Limb (tissue), 2 donors: Measurements from ENCODE around the gene M1AP.

ENCODE experiments used
- DNase-seq, 2 donors: peaks; one replicate each; pipeline ENCODE4 v3.0.0-alpha.2; 2016; ENCODE audit errors: extremely low spot score in 2 of 2

The M1AP gene

DNA sequence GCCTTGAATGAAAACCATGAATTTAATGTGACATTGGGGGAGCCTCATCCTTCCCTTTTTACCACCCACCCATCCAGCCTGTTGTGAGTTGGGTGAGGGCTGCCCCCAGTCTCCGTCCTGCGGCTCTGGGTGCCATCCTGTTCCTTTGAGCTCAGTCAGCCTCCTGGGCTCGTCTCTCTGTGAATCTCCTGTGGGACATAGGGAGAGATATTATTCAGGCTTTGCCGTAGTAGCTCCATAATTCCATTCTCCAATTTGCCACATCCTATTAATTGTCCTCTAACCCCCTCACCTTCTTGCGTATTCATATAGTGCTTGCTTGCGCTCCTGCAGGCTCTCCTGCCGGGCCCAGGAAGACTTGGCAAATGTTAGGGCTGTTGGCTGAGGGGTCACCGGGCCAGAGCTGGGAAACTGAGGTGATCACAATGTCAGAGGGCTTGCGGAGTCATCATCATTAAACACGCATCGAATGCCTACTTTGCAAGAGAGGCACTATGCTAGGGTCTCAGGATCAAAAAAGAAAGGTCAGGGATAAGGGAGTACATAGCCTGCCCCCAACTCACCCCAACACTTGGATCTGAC lies 121.4 kb downstream of the M1AP start:
- DNase-seq: no peak

DNA sequence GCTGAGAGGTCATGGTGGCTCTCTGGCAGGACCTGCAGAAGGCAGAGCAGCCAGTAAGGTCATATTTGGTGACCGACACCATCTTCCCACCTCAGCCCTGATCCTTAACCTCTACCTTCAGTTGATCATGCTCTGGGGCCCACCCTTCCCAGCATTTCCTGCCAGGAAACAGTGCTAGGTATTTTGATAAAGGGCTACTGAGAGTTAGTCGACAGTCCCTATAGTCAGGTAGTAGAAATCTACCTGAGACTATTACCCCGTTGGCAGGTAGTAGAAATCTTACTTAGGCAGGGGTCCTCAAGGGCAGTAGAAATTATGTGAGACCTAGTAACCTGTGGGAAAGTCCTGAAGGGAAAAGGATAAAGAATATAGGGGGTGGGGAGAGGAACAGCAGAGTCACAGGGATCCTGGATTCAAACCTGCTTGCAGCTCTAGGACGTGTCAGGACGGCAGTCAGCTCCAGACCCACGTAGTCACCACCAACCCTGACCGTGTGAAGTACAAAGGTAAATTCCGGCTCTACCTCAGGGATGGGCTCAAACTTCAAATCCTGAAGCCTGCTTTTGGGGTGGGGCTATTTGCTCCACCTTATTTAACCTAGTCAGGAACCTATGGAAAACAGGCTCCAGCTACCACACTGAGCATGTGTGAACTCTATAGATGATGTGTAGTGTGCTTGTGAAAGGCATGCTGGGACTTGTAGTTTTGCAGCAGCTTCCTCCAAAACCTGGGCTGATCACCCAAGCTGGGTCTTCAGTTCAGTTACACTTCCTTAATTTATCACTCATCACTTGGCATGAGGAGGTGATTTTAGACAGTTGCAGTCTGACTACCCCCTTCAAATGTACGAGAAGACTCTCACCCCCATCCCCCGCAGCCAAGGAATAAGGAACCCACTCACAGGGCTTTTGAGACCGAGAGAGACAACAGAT lies 122.1 kb downstream of the M1AP start, which contains the start of gene DQX1:
DQX1 (minus strand) TSS at position 515 of the 932 bp plus-strand sequence; CDS start at position 13, 502 bp downstream.
- no peak for DNase-seq

DNA sequence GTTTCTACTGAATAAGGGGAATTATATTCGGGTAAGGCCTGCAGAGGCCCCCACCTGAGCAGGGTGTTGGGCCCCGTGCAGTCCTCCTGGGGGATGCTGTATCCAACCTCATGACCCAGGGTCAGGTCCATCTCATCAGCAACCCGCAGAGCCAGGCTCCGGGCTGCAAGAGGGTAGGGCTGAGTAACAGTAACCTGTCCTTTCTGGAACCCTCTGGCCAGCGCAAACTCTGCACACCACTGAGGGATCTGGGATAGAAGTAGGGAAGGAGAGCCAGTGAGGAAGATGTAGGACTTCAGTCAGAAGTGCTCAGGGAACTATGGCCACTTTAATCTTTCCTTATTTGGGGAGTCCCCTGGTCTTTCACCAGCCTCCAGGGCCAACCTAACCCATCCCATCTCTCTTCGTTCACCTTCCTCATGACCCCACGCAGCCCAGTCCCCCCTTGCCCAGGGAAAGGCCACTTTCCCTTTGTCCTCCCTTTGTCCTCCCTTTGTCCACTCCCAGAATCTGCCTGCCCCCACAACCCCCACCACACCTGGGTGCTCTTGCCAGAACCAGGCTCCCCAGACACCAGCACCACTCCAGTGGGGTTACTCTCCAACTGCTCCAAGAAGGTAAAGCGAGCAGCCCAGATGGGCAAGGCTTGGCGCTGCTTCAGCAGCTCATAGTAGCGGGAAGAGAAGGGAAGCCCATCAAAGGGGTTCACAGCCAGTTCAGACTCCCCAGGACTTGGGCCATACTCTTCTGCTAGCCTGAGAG lies 123.0 kb downstream of the M1AP start:
- DNase-seq: no peak

DNA sequence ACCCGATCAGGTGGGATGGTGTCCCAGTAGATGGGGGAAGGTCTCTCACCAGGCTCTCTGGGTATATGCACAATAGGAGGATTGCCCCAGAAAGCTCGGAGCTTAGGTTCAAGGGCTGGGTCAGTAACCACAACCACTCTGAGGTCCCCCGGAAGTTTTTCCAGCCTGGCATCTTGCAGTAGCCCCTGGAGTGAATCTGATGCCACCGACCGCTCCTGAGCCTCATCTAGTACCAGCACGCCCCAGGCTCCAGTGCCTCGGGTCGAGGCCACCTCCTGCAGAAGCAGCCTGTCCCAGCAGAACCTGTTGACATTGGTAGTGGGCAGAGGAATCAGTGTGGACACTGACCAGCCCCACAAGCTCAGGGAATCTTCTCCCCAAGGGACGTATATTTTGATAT lies 124.1 kb downstream of the M1AP start:
- DNase-seq: no peak

DNA sequence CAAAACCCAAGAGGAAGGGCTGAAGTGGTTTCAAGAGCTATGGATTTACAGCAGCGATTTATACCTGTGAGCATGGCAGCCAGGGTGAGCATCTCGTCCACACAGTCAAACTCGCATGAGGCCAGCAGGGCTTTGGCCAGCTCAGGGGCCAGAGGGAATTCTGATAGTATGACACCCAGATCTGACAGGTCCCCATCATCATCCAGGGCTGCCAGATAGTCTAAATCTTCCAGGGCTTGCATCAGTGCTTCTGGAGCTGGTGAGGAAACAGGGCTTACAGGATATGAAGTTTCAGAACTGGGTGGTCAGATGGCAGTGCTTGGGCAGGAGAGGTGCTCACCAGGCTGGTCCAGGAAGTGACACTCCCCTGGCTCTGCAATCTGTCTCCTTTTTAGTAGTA lies 125.6 kb downstream of the M1AP start:
- DNase-seq: no peak

DNA sequence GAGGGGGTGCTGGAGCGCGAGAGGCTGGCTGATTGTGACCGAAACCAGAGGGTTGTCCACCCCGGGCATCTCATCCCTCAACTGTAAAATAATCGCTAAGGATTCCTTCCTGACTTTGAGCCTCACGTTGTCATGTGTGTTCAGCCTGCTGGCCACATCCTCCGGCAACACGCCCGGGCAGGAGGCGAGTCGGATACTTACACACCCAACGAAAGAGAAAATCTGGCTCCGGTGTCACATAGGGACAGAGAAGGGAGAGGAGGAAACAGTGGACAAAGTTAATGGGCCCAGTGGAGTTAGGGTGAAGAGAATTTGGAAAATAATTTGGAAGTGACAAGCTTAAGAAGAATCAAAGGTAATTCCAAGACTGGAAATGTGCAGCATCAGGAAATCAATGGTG lies 131.5 kb downstream of the M1AP start:
- no peak for DNase-seq

DNA sequence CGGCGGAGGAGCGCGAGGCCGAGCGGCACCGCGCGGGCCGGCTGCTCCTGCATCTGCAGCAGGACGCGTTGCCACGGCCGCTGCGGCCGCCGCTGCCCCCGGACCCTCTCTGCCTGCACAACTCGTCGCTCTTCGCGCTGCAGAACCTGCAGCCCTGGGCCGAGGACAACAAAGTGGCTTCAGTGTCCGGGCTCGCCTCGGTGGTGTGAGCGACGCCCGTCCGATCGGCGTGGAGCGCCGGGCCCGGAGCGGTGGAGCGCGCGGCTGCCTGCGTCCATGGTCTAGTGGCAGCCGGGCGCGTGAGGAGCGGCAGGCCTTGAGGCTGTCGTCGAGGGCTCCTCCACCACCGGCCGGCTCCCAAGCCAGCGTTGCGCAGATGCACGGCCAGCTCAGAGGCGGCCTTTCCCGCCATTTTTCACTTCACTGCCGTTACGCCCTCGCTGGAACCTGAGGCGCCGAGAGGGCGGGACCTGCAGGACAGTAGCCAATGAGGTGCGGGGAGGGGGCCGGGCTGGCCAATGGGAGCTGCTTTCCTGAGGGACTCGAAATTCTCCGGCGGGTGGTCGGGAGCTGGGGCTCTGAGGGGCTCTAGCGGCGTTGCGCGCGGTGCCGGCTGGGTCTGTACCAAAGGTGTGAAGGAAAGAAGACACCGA lies 132.0 kb downstream of the M1AP start:
- DNase-seq: peak; percentile 67 to 87

DNA sequence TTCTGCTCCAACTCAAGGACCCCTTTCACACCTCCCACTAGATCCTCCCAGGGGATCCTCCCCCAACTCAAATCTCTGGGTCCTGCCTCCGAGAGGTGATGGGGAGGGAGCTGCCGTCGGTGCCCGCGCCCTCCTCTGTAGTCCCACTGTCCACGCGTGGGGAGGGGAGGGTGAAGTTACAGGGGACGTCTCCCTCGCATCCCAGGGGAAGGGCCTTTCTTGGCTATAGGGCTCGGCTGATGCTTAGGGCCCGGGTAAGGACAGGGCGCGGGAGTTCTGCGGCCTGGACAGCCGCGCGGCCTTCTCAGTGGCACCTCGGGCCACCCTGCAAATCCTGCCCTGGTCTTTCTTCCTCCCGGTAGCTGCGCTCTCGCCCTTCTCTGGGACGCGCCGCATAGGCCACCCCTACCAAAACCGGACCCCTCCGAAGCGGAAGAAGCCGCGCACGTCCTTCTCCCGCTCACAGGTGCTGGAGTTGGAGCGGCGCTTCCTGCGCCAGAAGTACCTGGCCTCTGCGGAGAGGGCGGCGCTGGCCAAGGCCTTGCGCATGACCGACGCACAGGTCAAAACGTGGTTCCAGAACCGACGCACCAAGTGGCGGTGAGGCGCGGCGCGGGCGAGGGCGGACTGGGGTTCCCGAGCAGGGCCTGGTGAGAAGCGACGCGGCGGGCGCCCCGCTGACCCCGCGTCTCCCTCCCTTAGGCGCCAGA lies 132.7 kb downstream of the M1AP start:
- DNase-seq: no peak

DNA sequence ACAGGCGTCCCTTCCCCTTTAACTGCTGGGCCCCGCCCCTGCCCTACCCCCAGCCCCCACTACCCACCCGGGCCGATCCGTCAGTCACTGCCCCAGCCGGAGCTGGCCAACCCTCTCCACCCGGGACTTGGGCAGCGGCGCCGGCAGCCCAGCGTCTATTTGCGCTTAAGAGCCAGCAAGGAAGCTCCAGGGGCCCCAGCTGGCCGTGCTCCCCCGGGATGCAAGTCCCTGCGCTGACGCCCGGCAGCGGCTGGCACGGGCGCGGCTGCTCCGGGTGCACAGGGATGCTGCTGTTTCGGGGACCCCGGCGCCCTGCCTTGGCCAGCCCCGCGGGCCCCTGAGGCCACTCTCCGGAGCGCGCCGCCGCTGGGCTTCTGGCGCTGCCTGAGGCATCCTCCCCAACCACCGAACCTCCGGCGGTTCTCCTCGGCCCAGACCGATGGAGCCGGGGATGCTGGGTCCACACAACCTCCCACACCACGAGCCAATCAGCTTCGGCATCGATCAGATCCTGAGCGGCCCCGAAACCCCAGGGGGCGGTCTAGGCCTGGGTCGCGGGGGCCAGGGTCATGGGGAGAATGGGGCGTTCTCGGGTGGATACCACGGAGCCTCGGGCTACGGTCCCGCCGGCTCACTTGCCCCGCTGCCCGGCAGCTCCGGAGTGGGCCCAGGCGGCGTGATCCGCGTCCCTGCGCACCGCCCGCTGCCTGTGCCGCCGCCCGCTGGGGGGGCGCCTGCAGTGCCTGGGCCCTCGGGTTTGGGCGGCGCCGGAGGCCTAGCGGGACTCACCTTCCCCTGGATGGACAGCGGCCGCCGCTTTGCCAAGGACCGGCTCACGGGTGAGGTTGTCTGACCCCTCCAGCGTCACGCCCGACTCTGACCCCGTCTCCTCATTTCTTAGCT lies 133.5 kb downstream of the M1AP start, which contains the start of gene TLX2:
TLX2 (plus strand) TSS at position 83 of the 903 bp plus-strand sequence; CDS start at position 440, 357 bp downstream.
- DNase-seq: peak in 1 of 2 donors; percentile 58

DNA sequence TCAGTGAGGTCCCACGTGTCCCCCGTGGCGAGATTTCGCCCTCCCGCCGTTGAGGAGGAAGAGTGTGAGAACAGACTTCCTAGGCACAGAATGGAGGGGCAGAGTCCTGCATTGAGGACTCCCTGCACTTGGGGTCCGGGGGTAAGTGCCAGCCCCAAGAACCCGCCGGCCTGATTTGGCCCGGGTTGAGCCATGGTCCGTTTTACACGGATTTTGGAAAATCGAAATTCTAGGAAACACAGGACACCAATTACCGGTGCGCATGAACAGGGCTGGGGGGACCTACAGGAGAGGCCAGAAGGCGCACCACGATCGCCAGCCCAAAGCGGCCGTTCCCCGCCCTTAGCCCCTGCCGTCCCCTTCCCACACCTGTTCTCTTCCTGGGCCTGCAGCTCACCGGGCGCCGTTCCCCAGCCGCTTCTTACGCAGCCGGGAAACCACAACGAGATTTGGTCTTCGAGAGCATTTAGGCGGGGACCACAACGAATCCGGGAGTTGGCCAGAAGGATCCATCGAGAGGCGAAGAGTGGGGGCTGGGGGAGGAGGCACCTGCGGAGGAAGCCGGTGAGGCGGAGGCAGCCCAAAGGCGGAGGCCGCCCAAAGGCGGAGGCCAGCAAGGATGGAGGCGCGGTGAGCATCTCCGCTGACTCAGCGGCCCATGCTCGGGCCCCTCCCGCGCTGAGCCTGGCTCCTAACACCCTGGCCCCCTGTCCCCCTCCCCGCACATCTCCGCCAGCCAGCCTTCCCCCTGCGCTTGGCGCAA lies 134.3 kb downstream of the M1AP start:
- peak in 1 of 2 donors; percentile 59 for DNase-seq

DNA sequence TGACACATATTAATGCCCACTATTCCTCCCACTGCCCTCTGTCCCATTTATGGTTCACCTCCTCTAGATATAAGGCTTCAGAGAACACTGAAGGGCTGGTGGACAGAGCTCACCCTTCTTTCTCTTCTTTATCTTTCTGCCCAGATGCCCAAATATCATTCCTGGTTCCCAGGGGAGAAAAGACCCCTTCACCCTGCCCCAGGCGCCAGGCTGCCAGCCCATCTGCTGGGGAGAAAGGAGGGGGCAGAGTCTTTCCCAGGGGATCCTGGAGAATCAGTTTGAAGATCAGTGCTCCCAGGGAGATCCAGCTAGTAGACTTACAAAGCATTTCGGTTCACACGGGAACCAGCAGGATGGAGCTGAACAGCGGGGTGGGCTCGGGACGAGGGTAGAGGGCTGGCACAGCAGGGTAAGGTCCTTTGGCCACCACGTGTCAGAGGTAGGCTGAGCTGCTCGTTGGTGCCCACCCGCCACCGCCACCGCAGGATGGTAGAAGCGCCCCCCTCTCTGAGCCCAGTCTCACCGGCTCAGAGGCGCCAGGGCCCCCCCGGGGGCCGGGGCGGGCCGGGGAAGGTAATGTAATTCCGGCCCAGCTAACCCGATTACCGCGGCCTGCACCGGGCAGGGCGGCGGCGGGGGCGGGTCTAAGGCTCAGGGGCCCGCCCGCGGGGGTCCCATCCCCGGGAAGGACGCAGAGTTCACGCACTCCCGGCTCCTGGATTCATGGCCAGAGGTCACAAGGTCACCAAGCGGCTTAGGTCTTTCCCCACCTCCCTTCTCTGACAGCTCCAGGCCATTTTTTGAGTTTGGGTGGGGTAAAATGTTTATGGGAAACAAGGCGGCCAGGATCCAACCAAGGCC lies 135.2 kb downstream of the M1AP start:
- DNase-seq: no peak

DNA sequence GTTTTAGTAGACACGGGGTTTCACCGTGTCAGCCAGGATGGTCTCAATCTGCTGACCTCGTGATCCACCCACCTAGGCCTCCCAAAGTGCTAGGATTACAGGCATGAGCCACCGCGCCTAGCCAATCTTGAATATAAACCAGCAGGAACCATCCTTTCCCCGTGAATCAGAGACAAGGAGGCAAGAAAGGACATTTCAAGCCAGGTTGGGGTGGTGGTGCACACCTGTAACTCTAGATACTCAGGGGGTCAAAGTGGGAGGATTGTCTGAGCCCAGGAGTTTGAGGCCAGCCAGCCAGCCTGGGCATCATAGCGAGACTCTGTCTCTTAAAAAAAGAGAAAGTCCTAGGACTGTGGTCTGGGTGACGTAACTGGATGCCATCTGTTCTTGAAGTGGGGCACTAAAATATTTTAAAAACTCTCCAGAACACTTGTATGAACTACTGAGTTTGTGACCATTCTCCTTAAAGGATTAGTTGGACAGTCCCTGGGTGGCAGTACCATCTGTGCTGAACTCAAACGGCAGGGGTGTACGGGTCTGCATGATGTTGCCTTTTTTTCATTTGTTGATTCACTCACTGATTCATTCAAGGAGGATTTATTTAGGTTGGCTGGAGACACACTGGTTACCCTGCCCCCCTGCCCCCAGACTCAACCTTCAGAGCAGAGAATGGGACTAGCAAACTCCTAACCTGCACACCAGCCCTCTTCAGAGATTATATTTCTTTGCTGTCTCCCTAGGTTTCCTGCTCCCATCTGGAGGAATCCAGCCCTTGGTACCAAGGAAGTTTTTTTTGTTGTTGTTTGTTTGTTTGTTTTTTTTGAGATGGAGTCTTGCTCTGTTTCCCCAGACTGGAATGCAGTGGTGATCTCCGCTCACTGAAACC lies 136.8 kb downstream of the M1AP start:
- no peak for DNase-seq

DNA sequence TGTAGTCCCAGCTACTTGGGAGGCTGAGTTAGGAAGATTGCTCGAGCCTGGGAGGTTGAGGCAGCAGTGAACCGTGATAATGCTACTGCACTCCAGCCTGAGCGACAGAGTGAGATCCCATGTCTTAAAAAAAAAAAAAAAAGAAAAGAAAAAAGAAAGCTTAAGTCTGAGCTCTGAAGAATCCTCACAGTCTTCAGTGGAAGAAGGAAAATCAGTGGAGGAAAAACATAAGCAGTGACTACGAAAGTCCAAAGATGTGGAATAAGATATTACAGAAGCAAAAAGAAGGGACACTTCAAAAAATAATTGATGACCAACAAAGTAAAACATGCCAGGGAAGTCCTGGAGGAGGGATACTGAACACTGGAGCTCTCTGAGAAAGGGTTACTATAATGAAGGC lies 137.9 kb downstream of the M1AP start:
- no peak for DNase-seq

DNA sequence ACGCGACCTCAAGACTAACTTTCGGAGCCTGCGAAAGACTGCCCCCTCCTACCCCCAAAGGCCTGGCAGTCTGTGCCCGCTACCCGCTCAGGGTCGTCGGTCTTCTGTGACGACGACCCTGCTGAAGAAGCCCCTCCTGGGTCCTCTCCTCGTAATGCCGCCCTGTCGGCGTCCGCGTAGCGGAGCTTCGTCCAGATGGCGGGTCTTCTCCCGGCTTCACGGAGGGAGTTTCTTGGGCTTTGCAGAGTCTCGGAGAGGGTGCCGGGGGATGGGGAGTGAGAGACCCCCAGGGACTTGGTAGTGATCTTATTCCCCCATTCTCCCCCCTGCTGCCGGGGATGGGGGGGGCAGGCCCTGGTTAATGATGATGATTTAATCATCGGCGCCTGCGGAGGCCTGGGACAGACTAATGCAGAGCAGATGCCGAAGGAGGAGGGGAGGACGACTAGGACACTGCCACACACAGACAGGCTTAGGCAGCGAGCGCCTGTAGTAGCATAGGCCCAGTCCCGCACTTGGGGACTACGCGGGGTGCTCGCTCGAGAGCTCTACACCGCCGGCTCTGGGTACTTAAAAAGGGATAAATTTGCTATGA lies 140.1 kb downstream of the M1AP start:
- peak in 1 of 2 donors; percentile 73 for DNase-seq
